Left renal pelvis (tissue), 4 donors: Measurements from ENCODE around the gene GNAI3. TPM values are rescaled to one million over a fixed set of nuclear protein-coding genes. Genes with fewer than 3 reads are reported as not detected.

Source experiments
- DNase-seq, 4 donors: peaks; one replicate each; pipeline ENCODE4 v3.0.0-alpha.2; 2013; ENCODE audit warnings: low read depth in 4 of 4, low spot score in 3 of 4
- polyA plus RNA-seq, 4 donors: library from polyadenylated mRNA; unstranded; fragments of 120-200 nt; gene quantifications; one replicate each; pipeline ENCODE4 v1.2.1, GENCODE V29; 2013; ENCODE audit not compliant: insufficient read length in 4 of 4

Gene GNAI3
- polyA plus RNA-seq, 4 donors: 10.9 to 15.4 (median 12.7) TPM

GRCh38 chr1:109621379-109622136, 73.1 kb downstream of the GNAI3 start:
- no peak for DNase-seq

GRCh38 chr1:109622137-109622892, 73.9 kb downstream of the GNAI3 start:
- no peak for DNase-seq

GRCh38 chr1:109622895-109623294, 74.5 kb downstream of the GNAI3 start:
- no peak for DNase-seq

GRCh38 chr1:109623601-109624161, 75.3 kb downstream of the GNAI3 start:
- no peak for DNase-seq

- DNase-seq: no peak
These were observed 76.0 kb downstream of the GNAI3 start for GRCh38 chr1:109624201-109625010.

- no peak for DNase-seq
These were observed 76.8 kb downstream of the GNAI3 start for GRCh38 chr1:109625176-109625575.

DNA sequence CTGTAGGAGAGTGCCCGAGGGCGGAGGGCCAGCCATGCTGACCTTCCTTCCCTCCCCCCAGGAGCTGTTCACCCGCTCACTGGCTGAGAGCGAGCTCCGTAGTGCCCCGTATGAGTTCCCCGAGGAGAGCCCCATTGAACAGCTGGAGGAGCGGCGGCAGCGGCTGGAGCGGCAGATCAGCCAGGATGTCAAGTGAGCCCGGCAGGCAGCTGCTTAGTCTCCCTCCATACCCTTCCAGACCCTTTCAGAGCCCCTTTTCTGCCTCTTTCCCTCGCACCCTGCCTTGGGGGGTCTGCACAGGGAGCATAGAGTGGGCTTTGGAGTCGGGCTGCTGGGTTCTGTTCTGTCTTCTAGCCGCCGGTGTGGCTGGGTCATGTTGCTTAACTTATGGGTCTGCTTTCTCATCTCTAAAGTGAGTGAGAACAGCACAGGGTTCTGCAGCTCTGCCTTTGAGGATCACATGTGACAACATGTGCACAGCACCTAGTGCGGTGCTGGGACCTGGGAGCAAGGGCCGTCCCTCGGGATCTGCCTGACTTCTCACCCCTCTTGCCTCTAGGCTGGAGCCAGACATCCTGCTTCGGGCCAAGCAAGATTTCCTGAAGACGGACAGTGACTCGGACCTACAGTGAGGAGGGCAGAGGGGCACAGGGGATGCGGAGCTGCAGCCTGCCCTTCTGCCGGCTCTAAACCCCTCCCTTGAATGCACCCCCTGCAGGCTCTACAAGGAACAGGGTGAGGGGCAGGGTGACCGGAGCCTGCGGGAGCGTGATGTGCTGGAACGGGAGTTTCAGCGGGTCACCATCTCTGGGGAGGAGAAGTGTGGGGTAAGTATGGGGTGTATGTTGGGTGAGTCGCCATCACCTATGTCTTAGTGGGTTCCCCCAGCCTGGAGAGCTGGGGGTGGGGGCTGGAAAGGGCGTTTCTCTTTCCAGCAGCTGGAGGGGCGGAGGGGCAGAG, 77.5 kb downstream of the GNAI3 start:
- no peak for DNase-seq

DNA sequence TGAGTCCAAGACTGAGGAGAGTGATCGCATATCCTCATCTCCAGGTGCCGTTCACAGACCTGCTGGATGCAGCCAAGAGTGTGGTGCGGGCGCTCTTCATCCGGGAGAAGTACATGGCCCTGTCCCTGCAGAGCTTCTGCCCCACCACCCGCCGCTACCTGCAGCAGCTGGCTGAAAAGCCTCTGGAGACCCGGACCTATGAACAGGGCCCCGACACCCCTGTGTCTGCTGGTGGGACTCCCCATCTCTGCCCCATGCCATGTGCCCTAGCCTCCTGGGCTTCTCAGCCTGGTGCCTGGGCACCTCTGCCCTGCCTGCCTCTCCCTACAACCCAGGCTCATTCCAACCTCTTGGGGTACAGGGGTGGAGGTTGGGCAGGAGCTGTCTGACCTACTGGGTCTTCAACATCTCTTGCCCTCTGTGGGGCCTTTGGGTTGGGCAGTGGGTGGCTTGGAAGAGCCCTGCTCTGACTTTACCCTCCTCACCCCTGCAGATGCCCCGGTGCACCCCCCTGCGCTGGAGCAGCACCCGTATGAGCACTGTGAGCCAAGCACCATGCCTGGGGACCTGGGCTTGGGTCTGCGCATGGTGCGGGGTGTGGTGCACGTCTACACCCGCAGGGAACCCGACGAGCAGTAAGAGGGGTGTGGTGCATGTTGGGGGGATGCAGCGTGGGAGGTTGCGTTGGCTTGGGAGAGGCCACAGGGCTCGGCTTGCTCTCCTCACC, 78.4 kb downstream of the GNAI3 start:
- no peak for DNase-seq

- no peak for DNase-seq
These were observed 79.4 kb downstream of the GNAI3 start for GRCh38 chr1:109627692-109628399.

DNA sequence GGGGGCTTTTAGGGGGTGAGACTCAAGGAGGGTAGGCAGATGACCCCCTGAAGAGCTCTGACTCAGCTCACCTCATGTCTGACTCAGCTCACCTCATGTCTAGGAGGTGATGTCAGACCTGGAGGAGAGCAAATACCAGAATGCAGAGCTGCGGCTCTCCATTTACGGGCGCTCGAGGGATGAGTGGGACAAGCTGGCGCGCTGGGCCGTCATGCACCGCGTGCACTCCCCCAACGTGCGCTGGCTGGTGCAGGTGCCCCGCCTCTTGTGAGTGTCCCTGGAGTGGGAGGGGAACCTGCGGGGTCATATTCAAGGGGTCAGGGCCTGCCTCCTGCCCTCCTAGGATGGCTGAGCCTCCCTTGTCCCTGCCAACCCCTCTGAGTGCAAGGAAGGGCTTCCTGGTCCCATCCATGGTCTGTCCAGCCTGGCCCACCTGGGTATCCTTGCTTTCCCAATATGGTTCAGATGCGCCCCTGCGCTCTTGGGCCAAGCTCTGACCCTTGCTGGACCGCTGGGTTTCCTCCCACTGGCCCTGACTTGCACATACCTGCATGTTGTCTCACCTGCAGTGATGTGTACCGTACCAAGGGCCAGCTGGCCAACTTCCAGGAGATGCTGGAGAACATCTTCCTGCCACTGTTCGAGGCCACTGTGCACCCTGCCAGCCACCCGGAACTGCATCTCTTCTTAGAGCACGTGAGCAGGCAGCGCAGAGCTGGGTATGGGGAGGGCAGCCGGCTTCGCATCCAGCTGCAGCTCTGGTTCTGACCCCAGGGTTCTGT, 80.3 kb downstream of the GNAI3 start:
- no peak for DNase-seq

- DNase-seq: no peak
These were observed 81.1 kb downstream of the GNAI3 start for GRCh38 chr1:109629372-109630030.

DNA sequence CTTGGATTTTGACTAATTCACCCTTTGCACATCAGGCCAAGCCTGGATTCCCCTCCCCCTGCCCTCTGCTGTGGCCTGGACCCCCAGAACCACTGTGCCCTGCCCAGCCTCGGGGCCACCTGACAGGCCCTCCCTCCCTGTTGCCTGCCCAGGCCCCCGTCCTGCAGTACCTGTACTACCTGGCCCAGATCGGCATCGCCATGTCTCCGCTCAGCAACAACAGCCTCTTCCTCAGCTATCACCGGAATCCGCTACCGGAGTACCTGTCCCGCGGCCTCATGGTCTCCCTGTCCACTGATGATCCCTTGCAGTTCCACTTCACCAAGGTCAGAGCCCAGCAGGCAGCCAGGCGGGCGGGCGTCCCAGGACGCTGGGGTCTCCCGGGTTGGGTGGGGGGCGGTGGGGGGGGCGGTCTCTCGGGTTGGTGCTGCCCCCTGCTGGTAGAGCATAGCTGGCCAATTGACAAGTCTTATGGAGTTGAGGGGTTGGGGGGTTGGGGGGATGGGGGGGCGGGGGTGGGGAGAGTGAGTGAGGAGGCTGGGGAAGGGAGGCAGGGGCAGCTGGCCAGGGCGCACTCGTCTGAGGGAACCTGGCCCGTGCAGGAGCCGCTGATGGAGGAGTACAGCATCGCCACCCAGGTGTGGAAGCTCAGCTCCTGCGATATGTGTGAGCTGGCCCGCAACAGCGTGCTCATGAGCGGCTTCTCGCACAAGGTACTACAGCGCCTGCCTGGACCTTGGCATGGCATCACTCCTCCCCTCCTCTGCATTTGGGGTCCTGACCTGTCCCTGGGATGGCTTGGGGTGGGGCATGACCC, 81.9 kb downstream of the GNAI3 start:
- DNase-seq: no peak

DNA sequence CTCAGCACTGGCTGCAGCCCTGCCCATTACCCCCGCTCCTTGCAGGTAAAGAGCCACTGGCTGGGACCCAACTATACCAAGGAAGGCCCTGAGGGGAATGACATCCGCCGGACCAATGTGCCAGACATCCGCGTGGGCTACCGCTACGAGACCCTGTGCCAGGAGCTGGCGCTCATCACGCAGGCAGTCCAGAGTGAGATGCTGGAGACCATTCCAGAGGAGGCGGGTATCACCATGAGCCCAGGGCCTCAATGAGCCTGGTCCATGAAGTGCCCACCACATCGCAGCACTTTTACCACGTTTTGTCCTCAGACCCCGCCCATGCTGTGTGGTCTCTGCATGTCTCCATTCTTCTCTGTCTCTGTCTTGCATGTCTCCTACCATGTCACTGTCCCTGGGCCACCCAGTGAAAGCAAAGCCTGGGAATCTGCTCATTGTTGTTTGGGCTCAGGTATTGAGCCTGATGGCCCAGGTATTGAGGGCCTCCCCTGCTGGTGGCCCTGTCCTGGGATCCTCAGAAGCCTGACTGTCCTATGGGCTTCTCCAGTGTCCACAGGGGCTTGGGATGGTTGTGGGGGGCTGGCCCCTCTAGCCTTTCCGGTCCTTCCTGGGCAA, 82.6 kb downstream of the GNAI3 start:
- no peak for DNase-seq

DNA sequence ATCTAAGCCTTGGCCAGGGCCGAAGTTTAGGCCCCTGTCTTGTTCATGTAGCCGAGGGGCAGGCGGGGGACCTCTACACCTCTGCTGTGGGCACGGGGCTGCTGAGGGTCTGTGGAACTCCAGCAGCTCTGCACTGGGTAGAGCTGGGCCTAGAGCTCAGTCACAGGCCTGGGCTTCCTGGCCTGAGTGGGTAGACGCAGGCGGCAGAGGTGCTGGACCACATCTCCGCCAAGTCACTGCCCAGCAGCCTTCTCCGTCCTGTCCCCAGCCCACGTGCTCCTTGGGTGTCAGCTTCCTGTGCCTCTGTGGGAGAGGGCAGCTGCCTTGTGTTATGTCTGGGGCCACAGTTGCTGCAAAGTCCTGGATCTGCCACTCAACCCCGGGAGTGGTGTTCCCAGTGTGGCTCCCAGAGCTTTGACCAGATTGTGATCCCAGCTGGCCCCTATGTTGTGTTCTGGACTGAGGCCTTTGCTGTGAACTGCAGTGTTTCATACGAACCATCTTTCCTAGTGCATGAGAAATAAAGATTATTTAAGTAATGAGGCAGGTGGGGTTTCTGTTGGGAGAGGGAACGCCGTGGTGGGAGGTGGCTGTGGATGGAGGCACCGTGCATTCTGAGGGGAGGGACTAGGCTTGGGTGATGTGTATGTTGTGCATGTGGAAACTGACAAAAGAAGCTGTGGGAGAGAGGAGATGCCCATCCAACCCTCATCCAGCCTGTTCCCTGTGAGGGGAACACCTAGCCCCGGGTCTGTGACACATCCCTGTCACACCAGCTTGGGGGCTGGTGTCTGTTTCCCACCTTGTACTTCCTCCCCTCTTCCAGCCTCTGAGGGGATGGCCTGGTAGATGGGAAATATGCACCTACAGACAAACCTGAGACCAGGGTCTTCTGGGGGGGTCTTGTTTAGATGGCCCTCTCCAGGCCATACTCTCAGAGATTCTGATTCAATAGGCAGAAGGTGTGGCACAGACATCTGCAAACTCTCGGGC, 83.4 kb downstream of the GNAI3 start:
- no peak for DNase-seq
